Activated T-helper 1 cell treated with anti-CD3 and anti-CD28 coated beads, Interleukin-12 subunit alpha, Interleukin-12 subunit beta, Interleukin-2, Interleukin-4 antibody, amounts not matched to agents 30 ng/mL and 10 ng/mL and 1 ng/mL, durations not matched to agents 14 hours and 24 hours and 36 hours (primary cell): Measurements from ENCODE around the gene HNRNPA2B1. TPM values are rescaled to one million over a fixed set of nuclear protein-coding genes. Genes with fewer than 3 reads are reported as not detected.
A peak's percentile ranks its signal among the peaks of the same experiment; 100 is the strongest.

Source experiments
- DNase-seq: peaks from one replicate; pipeline ENCODE4 v3.0.0; 2021; ENCODE audit warnings: low spot score
- H3K27ac Mint-ChIP-seq: one replicate; pipeline ENCODE4 v1.8.0; 2021; ENCODE audit warnings: mild to moderate bottlenecking, mixed read lengths
- H3K27me3 Mint-ChIP-seq: one replicate; pipeline ENCODE4 v1.8.0; 2022; ENCODE audit warnings: mild to moderate bottlenecking, moderate library complexity, mixed read lengths; ENCODE audit not compliant: insufficient read depth
- H3K36me3 Mint-ChIP-seq: one replicate; pipeline ENCODE4 v1.8.0; 2021; ENCODE audit warnings: low read depth, mixed read lengths
- H3K4me1 Mint-ChIP-seq: one replicate; pipeline ENCODE4 v1.8.0; 2021; ENCODE audit warnings: low read depth, mixed read lengths
- H3K4me3 Mint-ChIP-seq: one replicate; pipeline ENCODE4 v1.8.0; 2021; ENCODE audit warnings: mild to moderate bottlenecking, moderate library complexity, mixed read lengths
- H3K9me3 Mint-ChIP-seq: one replicate; pipeline ENCODE4 v1.8.0; 2021; ENCODE audit warnings: mixed read lengths
- intact Hi-C: fragments of 100-400 bp; cut with micrococcal nuclease; formaldehyde crosslinking; loops from one replicate; pipeline ENCODE4 v1.15.1; 2024
- total RNA-seq: library from RNA; stranded (reverse); gene quantifications from 2 replicates; pipeline ENCODE4 v1.2.3, GENCODE V29; 2022

HNRNPA2B1 gene
- 821 and 823 TPM in 2 replicates for total RNA-seq

DNA sequence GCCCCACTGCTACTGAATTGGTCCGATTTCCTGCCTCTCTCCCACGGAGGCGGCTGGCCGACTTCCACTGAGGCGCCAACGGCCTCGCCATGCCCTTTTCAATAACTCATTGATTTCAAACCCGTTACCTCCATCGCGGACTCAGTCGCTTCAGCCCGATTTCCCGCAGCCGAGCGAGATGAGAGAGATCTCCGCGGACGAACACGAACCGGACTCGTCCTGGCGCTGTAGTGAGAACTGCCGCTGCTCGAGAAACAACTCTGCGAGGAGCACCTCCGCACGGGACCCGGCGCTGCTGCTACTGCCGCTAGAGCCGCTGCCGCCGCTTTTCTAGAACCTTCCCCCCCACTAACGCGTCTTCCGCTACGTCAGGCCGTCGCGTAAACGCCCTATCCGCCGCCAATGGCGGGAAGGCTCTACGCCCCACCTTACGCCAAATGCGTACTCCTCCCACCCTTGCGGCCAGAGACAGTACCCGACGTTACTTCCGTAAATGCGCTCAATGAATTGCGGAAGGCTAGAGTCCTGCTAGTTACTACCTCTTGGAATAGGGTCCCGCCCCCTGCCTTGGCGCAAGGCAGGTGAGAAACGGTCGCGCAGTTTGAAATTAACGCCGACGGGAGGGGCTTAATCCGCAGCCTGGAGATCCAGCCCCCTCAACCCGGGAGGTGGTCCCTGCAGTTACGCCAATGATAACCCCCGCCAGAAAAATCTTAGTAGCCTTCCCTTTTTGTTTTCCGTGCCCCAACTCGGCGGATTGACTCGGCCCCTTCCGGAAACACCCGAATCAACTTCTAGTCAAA, at the start of gene HNRNPA2B1:
Gene HNRNPA2B1 (minus strand): TSS at position 303 of the 803 bp plus-strand sequence. CDS start 169 bp downstream, at position 134.
- Mint-ChIP-seq H3K27ac (peak within 1 kb of the TSS; percentile 100), H3K4me3 (peak within 1 kb of the TSS; percentile 100), H3K9me3 (no peaks in the 10 kb centered on the region), H3K4me1 (peaks cover 47% of the 10 kb centered on the region), H3K36me3 (peaks cover 70% of the 10 kb centered on the region), H3K27me3 (no peaks in the 10 kb centered on the region)
- peak; percentile 97 for DNase-seq
- intact Hi-C loops = loop anchor here (1.0 to 10.0 kb wide), 6 partner anchors 44 to 1462 kb away; partner anchors contain the start of gene HIBADH

DNA sequence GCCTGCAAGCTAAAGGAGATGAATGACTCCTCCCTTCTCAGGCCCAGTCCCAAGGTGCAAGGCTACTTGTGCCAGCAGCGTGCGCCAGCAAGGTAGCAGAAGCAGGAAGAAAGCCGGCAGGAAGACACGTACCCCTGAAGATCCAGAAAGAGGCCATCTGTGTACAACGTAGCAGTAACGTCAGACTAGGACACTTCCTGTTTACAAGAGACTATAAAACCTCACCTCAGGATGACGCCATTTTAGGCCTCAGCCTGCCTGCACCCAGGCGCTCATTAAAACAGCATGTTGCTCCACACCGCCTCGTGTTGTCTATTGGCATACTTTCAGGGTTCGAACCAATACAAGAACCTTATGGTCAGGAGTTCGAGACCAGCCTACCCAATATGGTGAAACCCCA, 49.7 kb upstream of the HNRNPA2B1 start:
- DNase-seq = no peak
- H3K36me3 Mint-ChIP-seq = no peaks in the 10 kb centered on the region
- no peak overlapping the region for H3K4me3 Mint-ChIP-seq
- intact Hi-C loops = no loop called here
- H3K4me1 Mint-ChIP-seq = no peaks in the 10 kb centered on the region
- peaks cover 10% of the 10 kb centered on the region for H3K27me3 Mint-ChIP-seq
- H3K27ac Mint-ChIP-seq = no peak overlapping the region
- H3K9me3 Mint-ChIP-seq = no peaks in the 10 kb centered on the region

DNA sequence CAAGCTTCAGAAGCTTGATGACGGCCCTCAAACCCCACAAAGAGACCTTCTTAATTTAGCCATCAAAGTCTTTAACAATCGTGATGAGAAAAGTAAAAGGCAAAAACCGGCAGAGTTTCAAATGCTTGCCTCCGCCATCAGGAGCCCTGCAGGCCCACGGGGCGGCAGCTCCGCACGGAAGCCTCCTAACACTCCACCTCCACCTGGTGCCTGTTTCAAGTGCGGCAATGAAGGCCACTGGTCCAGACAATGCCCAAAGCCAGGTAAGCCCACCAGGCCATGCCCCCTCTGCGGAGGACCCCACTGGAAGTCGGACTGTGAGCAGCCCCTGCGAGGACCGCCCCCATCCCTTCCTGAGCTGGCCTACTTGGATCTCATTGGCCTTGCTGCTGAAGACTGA, 44.6 kb upstream of the HNRNPA2B1 start:
- Mint-ChIP-seq H3K4me3 (no peak overlapping the region), H3K36me3 (no peaks in the 10 kb centered on the region)
- intact Hi-C loops = no loop called here

DNA sequence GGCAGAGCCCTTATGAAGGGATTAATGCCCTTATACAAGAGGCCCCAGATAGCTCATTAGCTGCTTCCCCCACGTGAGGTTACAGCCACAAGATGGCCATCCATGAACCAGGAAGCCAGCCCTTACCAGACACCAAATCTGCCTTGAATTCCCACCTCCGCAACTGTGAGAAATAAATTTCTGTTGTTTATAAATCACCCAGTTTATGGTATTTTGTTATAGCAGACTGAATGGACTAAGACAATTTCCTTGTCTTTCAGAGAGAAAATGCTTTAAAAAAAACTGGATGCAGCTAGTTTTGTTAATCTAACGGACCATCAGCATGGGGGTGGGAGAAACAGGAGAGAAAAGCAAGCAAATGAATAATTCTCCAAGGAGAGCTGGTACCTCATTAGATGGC, 37.5 kb upstream of the HNRNPA2B1 start:
- H3K36me3 Mint-ChIP-seq = no peaks in the 10 kb centered on the region
- H3K4me3 Mint-ChIP-seq = no peak overlapping the region
- peaks cover 22% of the 10 kb centered on the region for H3K27me3 Mint-ChIP-seq
- no peaks in the 10 kb centered on the region for H3K4me1 Mint-ChIP-seq
- no peak overlapping the region for H3K27ac Mint-ChIP-seq
- DNase-seq = no peak
- no peaks in the 10 kb centered on the region for H3K9me3 Mint-ChIP-seq
- intact Hi-C loops = no loop called here

More for the DNA sequence above, 44.6 kb upstream of the HNRNPA2B1 start:
- Mint-ChIP-seq H3K27ac (no peak overlapping the region), H3K9me3 (no peaks in the 10 kb centered on the region), H3K27me3 (peaks cover 4% of the 10 kb centered on the region), H3K4me1 (no peaks in the 10 kb centered on the region)
- no peak for DNase-seq

DNA sequence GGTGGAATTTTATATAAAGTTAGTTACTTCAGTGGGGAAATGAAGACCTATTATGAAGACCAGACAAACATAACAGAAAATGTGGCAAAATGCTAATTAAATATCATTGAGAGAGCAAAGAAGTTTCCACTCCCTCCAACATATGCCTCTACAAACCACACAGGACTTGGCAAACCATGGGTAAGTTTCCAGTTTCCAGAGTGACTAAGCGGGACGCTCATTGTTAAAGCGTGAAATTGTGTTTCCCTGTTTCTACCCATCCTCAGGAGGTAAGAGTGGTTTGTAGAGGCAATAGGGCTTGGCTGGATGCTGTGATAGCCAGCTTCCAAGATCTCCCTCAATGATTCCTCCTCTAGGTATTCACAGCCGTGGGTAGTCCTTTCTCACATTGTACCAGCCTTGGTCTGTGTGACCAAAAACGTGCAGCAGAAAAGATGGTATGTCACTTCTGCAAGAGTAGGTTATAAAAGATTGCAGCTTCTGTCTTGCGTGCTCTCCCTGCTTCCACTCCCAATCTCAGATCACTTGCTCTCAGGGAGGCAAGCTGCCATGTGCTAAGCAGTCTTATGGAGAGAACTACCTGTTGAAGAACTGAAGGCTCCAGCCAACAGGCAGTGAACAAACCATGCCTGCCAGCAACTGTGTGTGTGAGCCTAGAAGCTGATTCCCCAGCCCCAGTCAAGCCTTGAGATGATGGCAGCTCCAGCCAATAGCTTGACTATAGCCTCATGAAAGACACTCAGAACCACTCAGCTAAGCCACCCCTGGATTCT, 36.7 kb upstream of the HNRNPA2B1 start:
- Mint-ChIP-seq H3K4me3 (no peak overlapping the region), H3K27ac (no peak overlapping the region), H3K36me3 (no peaks in the 10 kb centered on the region), H3K4me1 (no peaks in the 10 kb centered on the region), H3K27me3 (peaks cover 22% of the 10 kb centered on the region), H3K9me3 (no peaks in the 10 kb centered on the region)
- intact Hi-C loops = no loop called here
- DNase-seq = no peak

DNA sequence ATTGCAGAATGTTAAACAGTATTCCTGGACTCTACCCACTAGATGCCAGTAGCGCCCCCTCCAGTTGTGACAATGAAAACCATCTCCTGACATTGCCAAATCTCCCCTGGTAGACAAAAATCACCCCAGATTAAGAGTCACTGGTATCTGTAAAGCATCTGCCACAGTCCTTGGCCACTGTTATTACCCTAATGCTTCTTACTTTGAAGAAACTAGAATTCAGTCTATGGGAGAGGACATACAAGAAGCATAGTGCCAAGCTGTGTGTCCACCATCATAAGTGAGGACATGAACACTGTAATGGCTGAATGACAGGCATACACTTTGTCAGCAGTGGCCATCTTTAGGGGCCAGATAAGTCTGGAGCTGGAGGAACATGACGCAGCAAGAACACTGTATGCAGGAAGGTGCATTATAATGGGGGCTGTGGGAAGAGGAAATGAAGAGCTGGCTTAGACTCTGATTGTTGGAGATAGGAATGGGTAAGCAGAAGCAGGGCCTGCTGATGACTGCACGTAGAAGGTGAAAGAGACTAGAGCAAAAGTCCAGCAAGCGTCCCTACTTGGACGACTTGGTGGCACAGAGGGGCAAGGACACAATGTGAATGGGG, 33.5 kb upstream of the HNRNPA2B1 start:
- H3K4me1 Mint-ChIP-seq = no peaks in the 10 kb centered on the region
- intact Hi-C loops = no loop called here
- H3K27ac Mint-ChIP-seq = no peak overlapping the region

DNA sequence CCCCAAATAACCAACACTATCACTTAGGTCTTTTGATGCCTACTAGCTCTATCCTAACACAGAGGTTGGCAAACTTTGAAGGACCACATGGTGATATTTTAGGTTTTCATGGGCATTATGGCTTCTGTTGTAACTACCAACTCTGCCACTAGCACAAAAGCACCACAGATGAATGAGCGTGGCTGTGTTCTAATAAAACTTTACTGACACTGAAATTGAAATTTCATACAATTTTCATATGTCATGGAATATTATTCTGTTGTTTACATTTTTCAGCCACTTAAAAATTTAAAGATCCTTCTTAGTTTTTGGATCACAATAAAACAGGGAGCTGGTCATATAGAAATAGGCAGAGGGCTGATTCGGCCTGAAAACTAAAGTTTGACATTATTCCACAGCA, 27.4 kb upstream of the HNRNPA2B1 start:
- intact Hi-C loops = no loop called here
- no peaks in the 10 kb centered on the region for H3K36me3 Mint-ChIP-seq
- no peaks in the 10 kb centered on the region for H3K9me3 Mint-ChIP-seq
- no peaks in the 10 kb centered on the region for H3K4me1 Mint-ChIP-seq
- H3K27ac Mint-ChIP-seq = no peak overlapping the region
- no peak for DNase-seq
- peaks cover 30% of the 10 kb centered on the region for H3K27me3 Mint-ChIP-seq
- no peak overlapping the region for H3K4me3 Mint-ChIP-seq

More for the DNA sequence above, 33.5 kb upstream of the HNRNPA2B1 start:
- Mint-ChIP-seq H3K27me3 (peaks cover 18% of the 10 kb centered on the region), H3K9me3 (no peaks in the 10 kb centered on the region), H3K4me3 (no peak overlapping the region), H3K36me3 (no peaks in the 10 kb centered on the region)
- DNase-seq = no peak

DNA sequence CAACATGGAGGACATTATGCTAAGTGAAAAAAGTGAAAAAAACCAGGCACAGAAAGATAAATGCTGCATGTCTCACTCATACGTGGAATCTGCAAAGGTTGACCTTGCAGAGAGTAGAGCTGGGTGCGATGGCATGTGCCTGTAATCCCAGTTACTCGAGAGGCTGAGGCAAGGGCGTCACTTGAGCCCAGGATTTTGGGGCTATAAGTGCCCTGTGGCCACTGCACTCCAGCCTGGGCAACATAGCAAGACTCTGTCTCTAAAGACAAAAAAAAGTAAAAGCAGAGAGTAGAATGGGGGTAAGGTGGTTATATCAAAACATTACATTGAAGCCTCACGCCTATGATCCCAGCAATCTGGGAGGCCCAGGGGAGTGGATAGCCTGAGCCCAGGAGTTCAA, 23.8 kb upstream of the HNRNPA2B1 start:
- no peaks in the 10 kb centered on the region for H3K36me3 Mint-ChIP-seq
- no peaks in the 10 kb centered on the region for H3K4me1 Mint-ChIP-seq
- no peak overlapping the region for H3K4me3 Mint-ChIP-seq
- H3K9me3 Mint-ChIP-seq = no peaks in the 10 kb centered on the region
- H3K27ac Mint-ChIP-seq = no peak overlapping the region
- peaks cover 37% of the 10 kb centered on the region for H3K27me3 Mint-ChIP-seq
- no peak for DNase-seq
- intact Hi-C loops = no loop called here

DNA sequence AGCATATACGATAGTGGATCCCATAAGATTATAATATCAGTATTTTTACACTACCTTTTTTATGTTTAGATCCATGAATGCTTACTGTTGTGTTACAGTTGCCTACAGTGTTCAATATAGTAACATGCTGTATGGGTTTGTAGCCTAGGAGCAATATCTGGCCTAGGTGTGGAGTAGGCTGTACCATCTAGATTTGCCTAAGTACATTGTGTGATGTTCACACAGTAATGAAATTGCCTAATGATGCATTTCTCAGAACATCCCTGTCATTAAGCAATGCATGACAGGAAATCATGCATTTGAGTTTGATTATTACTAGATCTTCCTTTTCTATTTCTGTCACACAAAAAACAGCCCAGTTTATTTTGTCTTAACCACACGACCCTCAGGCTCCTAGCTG, 15.5 kb upstream of the HNRNPA2B1 start:
- Mint-ChIP-seq H3K9me3 (no peaks in the 10 kb centered on the region), H3K36me3 (peaks cover 26% of the 10 kb centered on the region), H3K27me3 (peaks cover 4% of the 10 kb centered on the region), H3K4me1 (peaks cover 15% of the 10 kb centered on the region), H3K27ac (no peak overlapping the region), H3K4me3 (no peak overlapping the region)
- DNase-seq = no peak
- intact Hi-C loops = no loop called here

DNA sequence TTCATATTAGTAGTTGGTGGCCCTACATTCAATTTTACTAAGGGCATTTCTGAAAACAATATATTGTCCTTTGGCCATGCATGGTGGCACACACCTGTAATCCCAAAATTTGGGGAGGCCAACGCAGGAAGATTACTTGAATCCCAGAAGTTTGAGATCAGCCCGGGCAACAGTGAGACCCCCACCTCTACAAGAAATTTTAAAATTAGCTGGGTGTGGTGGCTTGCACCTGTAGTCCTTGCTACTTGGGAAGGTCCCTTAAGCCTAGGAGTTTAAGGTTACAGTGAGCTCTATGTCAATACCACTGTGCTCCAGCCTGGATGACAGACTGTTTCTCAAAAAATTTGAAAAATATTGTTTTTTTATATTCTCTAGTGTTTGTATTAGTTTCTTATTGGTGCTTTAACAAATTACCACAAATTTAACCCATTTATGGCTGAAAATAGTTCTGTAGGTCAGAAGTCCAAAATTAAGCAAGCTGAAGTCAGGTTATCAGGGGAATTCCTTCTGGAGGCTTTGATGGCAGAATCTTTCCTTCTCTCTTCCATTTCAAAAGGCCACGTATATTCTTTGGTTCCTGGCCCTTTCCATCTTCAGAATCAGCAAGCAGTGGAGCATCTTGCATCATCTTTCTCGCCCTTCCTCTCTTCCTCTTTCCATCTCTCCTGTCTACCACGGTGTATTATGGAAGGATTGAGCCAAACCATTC, 13.4 kb upstream of the HNRNPA2B1 start:
- H3K4me3 Mint-ChIP-seq = no peak overlapping the region
- peaks cover 37% of the 10 kb centered on the region for H3K36me3 Mint-ChIP-seq
- no peak for DNase-seq
- H3K4me1 Mint-ChIP-seq = peaks cover 23% of the 10 kb centered on the region
- no peaks in the 10 kb centered on the region for H3K27me3 Mint-ChIP-seq
- intact Hi-C loops = no loop called here
- peak overlapping the region; percentile 10 for H3K27ac Mint-ChIP-seq
- H3K9me3 Mint-ChIP-seq = no peaks in the 10 kb centered on the region

DNA sequence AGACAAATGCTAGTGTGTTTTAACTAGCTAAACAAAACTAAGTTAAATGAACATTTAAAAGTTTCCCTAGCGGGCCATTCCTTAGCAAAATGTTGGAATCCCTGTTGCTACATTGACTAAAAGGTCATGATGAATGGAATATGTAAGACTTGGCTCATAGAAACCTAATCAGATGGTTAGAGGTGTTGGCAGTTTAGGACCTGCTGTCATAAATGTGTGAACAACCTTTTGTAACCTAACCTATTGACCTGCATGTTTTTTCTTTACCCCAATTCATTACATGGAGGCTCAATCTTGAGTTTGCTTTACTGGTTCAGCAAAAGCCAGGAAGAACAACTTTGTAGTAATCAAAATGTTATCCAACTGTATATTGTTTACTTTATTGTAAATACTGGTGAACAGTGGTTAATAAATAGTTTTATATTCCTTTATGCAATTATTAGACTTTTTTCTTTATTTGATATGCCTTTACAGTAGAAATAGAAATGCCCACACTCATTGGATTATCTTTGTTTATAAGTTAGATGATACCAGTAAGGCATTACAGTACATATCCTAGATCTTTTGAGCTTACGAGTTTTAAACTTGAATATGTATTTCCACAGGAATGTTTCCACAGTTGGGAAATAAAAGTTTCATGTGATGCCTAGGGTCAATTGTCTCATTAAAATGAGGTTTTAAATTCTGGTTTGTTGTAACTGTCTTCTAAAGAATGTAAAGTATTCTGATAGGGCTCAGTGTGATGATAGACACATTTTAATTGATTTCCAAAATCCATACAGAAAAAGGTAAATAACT, 12.6 kb upstream of the HNRNPA2B1 start:
- H3K36me3 Mint-ChIP-seq = peaks cover 37% of the 10 kb centered on the region

DNA sequence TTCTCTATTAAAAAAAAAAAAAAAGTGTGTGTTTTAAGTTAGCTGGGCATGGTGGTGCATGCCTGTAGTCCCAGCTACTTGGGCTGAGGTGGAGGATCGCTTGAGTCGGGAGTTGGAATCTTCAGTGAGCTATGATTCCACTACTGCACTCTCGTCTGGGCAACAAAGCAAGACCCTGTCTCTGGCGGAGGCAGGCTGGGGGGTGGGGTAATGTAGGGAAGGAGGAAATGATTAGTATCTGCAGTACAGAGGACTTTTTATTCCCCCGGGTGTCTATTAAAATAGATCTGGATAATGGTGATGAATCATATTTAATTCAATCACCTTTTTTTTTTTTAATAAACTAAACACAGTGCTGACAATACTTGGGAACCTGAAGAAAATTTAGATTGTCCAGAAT, 7.5 kb upstream of the HNRNPA2B1 start:
- Mint-ChIP-seq H3K36me3 (peaks cover 67% of the 10 kb centered on the region), H3K27me3 (no peaks in the 10 kb centered on the region), H3K27ac (no peak overlapping the region), H3K4me1 (peaks cover 51% of the 10 kb centered on the region), H3K9me3 (no peaks in the 10 kb centered on the region), H3K4me3 (no peak overlapping the region)
- DNase-seq = no peak
- intact Hi-C loops = loop anchor here (10.0 kb wide), 1 partner anchor 457 kb away; no protein-coding TSS in a partner anchor

More for the DNA sequence above, 12.6 kb upstream of the HNRNPA2B1 start:
- Mint-ChIP-seq H3K9me3 (no peaks in the 10 kb centered on the region), H3K27me3 (no peaks in the 10 kb centered on the region), H3K27ac (no peak overlapping the region), H3K4me3 (no peak overlapping the region), H3K4me1 (peaks cover 23% of the 10 kb centered on the region)
- DNase-seq = no peak
- intact Hi-C loops = no loop called here
